Measurements from ENCODE around the gene ARHGAP28. TPM values are rescaled to one million over a fixed set of nuclear protein-coding genes. Genes with fewer than 3 reads are reported as not detected.

The ARHGAP28 gene
- total and polyA plus RNA-seq, 10 of the 15 experiments (the other 5 are each of a cell fraction or from before 2014, with no cell fraction given) = not detected

GRCh38 chr18:6947338-6948030, 218.0 kb downstream of the ARHGAP28 start:
- POLR2A ChIA-PET = no interaction called here
- WGBS (ENCODE audit: insufficient coverage, insufficient replicate concordance, low lambda C conversion rate, missing lambda C conversion rate) = 26% methylated on average over 10 of the region's 10 CpGs
- Histone ChIP-seq H2AFZ (ENCODE audit: control insufficient read depth, low read depth, low read length) (no peak overlapping the region), H3K27me3 (replicated peaks in 1 of 2; ENCODE audit: control insufficient read depth in 2 of 2, insufficient read depth in 2 of 2, low read length in 1 of 2) (no peaks in the 10 kb centered on the region), H3K9ac (ENCODE audit: control insufficient read depth, insufficient read depth, low read length) (no peak overlapping the region), H3K79me2 (ENCODE audit: control insufficient read depth, insufficient read depth, low read length) (no peaks in the 10 kb centered on the region), H4K20me1 (ENCODE audit: control insufficient read depth, insufficient read depth) (no peaks in the 10 kb centered on the region), H3K4me3 (no peak overlapping the region), H3K27ac (ENCODE audit: control insufficient read depth, insufficient read depth) (no peak overlapping the region), H3K9me3 (replicated peaks; ENCODE audit: control insufficient read depth, insufficient read depth, low read length) (no peaks in the 10 kb centered on the region), H3K36me3 (ENCODE audit: control insufficient read depth in 2 of 2, insufficient read depth in 2 of 2, low read length in 1 of 2) (no peaks in the 10 kb centered on the region), H3K4me1 (ENCODE audit: control insufficient read depth, insufficient read depth, low read length) (no peaks in the 10 kb centered on the region), H3K4me2 (ENCODE audit: control insufficient read depth, insufficient read depth) (no peak overlapping the region)
- in situ Hi-C loops (cut with MboI) = loop anchor here (25.0 kb wide), 1 partner anchor 1990 kb away; no protein-coding TSS in a partner anchor
- RAD21 ChIA-PET (ENCODE audit: unreplicated experiment) = no interaction called here
- intact Hi-C loops (cut with micrococcal nuclease; ENCODE audit: unreplicated experiment) = no loop called here
- FAIRE-seq (no peak), ATAC-seq (no peak), DNase-seq (ENCODE audit: low read depth, low spot score) (no peak)
- SMC1A ChIA-PET (ENCODE audit: uncharacterized antibody, unreplicated experiment) = no interaction called here
- CTCF ChIA-PET = no interaction called here
- TF ChIP-seq EP300 (IDR thresholded peaks at IDR 0.05; ENCODE audit: borderline replicate concordance in 1 of 2, control insufficient read depth in 1 of 2, low read depth in 2 of 2, low read length in 2 of 2) (no peak), CBFB (IDR thresholded peaks at IDR 0.05; ENCODE audit: low read depth) (no peak), KAT2A (conservative IDR thresholded peaks at IDR 0.05; ENCODE audit: control insufficient read depth, low read depth, low read length) (no peak), SREBF2 (IDR thresholded peaks at IDR 0.05; ENCODE audit: low read length) (no peak), MTA2 (IDR thresholded peaks at IDR 0.05; ENCODE audit: low read depth) (no peak)
- BruUV-seq (replicated peaks) = no TSS peak

GRCh38 chr18:6948281-6949055, 219.0 kb downstream of the ARHGAP28 start:
- no peak overlapping the region for H2AFZ ChIP-seq (ENCODE audit: control insufficient read depth, low read depth, low read length)
- intact Hi-C loops (cut with micrococcal nuclease; ENCODE audit: unreplicated experiment) (no loop called here), in situ Hi-C loops (cut with MboI) (loop anchor here (25.0 kb wide), 1 partner anchor 1989 kb away; no protein-coding TSS in a partner anchor)
- WGBS (ENCODE audit: insufficient coverage, insufficient replicate concordance, low lambda C conversion rate, missing lambda C conversion rate) = 39% methylated on average over 16 of the region's 16 CpGs
- H3K4me1 ChIP-seq (ENCODE audit: control insufficient read depth, insufficient read depth, low read length) = no peaks in the 10 kb centered on the region
- no peak overlapping the region for H3K4me3 ChIP-seq
- H3K9ac ChIP-seq (ENCODE audit: control insufficient read depth, insufficient read depth, low read length) = no peak overlapping the region
- no peaks in the 10 kb centered on the region for H3K79me2 ChIP-seq (ENCODE audit: control insufficient read depth, insufficient read depth, low read length)
- no peaks in the 10 kb centered on the region for H3K9me3 ChIP-seq (replicated peaks; ENCODE audit: control insufficient read depth, insufficient read depth, low read length)
- ATAC-seq = no peak
- ChIA-PET RAD21 (ENCODE audit: unreplicated experiment) (no interaction called here), SMC1A (ENCODE audit: uncharacterized antibody, unreplicated experiment) (no interaction called here), CTCF (no interaction called here), POLR2A (no interaction called here)
- no peak for FAIRE-seq
- no peak for DNase-seq (ENCODE audit: low read depth, low spot score)
- H3K27ac ChIP-seq (ENCODE audit: control insufficient read depth, insufficient read depth) = no peak overlapping the region
- no peaks in the 10 kb centered on the region; a peak in 1 of 4 replicates for H3K27me3 ChIP-seq (replicated peaks in 1 of 2; ENCODE audit: control insufficient read depth in 2 of 2, insufficient read depth in 2 of 2, low read length in 1 of 2)
- no peaks in the 10 kb centered on the region for H3K36me3 ChIP-seq (ENCODE audit: control insufficient read depth in 2 of 2, insufficient read depth in 2 of 2, low read length in 1 of 2)
- no peaks in the 10 kb centered on the region for H4K20me1 ChIP-seq (ENCODE audit: control insufficient read depth, insufficient read depth)
- no peak overlapping the region for H3K4me2 ChIP-seq (ENCODE audit: control insufficient read depth, insufficient read depth)
- no TSS peak for BruUV-seq (replicated peaks)
- no peak for TF ChIP-seq SUZ12 (IDR thresholded peaks at IDR 0.05; ENCODE audit: unreplicated experiment)
- no peak for TF ChIP-seq SREBF1 (IDR thresholded peaks at IDR 0.05; ENCODE audit: low read length)
- no peak for TF ChIP-seq POLR2AphosphoS5 (IDR thresholded peaks at IDR 0.05; ENCODE audit: low read length)
- no peak for TF ChIP-seq SREBF2 (IDR thresholded peaks at IDR 0.05; ENCODE audit: low read length)
- no peak for TF ChIP-seq RB1 (IDR thresholded peaks at IDR 0.05; ENCODE audit: borderline replicate concordance)
- TF ChIP-seq SUPT20H (IDR thresholded peaks at IDR 0.05; ENCODE audit: borderline replicate concordance, control insufficient read depth, low read depth, low read length) = no peak
- TF ChIP-seq MAX (IDR thresholded peaks at IDR 0.05; ENCODE audit: low read depth, low read length) = no peak
- no peak for TF ChIP-seq RFX5 (IDR thresholded peaks at IDR 0.05; ENCODE audit: low read depth, low read length)
- no peak for TF ChIP-seq EGR1 (IDR thresholded peaks at IDR 0.05; ENCODE audit: borderline replicate concordance in 1 of 2, low read depth in 2 of 2, low read length in 2 of 2)
- TF ChIP-seq TCF12 (IDR thresholded peaks at IDR 0.05; ENCODE audit: low read depth, low read length) = no peak
- TF ChIP-seq, protein P1, sequence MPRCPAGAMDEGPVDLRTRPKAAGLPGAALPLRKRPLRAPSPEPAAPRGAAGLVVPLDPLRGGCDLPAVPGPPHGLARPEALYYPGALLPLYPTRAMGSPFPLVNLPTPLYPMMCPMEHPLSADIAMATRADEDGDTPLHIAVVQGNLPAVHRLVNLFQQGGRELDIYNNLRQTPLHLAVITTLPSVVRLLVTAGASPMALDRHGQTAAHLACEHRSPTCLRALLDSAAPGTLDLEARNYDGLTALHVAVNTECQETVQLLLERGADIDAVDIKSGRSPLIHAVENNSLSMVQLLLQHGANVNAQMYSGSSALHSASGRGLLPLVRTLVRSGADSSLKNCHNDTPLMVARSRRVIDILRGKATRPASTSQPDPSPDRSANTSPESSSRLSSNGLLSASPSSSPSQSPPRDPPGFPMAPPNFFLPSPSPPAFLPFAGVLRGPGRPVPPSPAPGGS (IDR thresholded peaks at IDR 0.05; ENCODE audit: borderline replicate concordance, insufficient read depth, low read depth, low read length, poor library complexity, severe bottlenecking) = no peak
